GM19193 (cell line): ENCODE measurements around the gene PTPRN.

ENCODE experiments used
- POLR2A ChIP-seq: IDR thresholded peaks from 4 replicates; pipeline ENCODE4 v1.6.1; 2011; ENCODE audit not compliant: insufficient read depth, insufficient read length; ENCODE audit errors: extremely low read depth

Gene PTPRN

GRCh38 chr2:219309278-219309677 lies at the start of gene PTPRN:
TSS of gene PTPRN (minus strand) at chr2:219309401. CDS start at chr2:219309332, 69 bp downstream.
- TF ChIP-seq POLR2A, result no peak

DNA sequence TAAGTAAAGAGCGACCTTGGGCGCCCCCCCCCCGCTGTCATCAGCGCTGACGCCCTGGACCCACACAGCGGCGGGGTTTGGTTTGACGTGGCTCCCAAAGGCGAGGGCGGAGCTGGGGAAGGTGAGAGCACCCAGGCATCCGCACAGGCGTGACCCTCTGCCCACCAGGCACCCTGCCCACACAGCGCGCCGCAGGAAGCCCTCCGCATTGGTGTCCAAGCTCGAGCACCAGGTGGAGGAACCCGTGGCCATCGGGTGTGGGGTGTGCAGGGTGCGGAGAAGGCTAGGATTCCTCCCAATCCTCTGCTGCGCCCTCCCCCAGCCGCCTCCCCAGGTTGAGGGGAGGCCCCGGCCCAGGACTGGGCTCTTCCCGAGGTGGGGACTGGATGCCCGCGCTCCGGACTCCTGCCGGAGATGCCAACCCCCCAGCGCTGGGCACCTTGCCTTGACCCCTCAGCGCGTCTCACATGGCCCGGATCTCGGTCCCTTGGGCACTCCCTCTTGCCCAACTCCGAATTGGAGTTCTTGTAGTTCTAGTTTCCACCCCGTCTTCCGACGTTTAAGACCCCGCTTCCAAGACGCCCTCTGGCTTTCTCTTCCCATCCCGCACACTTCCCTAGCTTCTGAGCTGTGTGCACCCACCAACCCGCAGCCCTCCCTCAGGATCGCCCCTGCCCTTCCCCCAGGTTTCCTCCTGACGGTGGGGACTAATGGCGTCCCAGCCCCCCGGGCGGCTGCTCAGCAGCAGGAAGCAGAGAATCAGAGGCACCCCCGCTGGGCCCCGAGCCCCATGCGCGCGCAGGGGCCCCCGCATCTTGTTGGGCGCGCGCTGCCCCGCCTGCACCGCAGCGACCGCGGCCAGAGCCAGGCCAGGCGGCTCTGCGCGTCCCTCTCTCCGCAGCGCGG lies 49.2 kb upstream of the PTPRN start:
- no peak for TF ChIP-seq POLR2A

GRCh38 chr2:219356834-219357233 lies 47.6 kb upstream of the PTPRN start:
- TF ChIP-seq POLR2A, result no peak

DNA sequence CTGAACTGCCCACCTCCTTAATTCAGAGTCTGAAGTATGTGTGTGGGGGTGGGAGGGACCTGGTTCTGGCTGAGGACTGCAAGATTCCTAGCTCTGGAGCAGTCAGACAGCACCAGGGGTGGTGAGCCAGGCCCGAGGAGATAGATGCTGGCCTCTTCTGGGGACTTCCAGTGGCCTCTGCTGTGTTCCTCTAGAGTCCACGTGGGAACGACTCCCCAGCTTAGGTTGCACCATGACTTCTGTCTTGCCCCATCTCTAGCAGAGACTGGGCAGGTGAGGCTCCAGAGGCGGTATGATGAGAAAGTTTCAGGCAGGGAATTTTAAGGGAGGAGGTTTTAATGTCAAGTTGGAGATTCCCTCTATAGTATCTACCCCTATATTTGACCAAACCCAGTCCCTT lies 45.4 kb upstream of the PTPRN start:
- TF ChIP-seq POLR2A, result no peak

DNA sequence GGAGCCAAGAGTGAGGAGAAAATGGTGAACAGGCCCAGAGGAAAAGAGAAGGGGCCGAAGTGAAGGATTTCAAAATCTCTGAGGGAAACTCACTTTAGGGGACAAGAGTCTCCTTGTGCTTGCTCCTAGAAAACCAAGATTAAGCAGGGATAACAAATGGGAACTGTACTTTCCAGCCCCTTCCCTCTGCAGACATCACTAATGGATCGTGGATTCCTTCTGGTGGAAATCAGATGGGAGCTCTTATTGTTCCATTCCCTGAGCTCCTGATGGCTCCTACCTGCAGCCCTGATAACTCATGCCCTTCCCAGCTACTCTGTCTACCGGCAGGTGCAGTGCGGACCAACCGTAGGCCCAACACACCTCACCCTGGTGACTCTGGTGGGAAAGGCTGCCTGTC lies 43.9 kb upstream of the PTPRN start:
- TF ChIP-seq POLR2A, result no peak

GRCh38 chr2:219352448-219353023 lies 43.3 kb upstream of the PTPRN start:
- no peak for TF ChIP-seq POLR2A

GRCh38 chr2:219350710-219351221 lies 41.6 kb upstream of the PTPRN start:
- TF ChIP-seq POLR2A, result no peak

GRCh38 chr2:219350215-219350614 lies 41.0 kb upstream of the PTPRN start:
- no peak for TF ChIP-seq POLR2A

DNA sequence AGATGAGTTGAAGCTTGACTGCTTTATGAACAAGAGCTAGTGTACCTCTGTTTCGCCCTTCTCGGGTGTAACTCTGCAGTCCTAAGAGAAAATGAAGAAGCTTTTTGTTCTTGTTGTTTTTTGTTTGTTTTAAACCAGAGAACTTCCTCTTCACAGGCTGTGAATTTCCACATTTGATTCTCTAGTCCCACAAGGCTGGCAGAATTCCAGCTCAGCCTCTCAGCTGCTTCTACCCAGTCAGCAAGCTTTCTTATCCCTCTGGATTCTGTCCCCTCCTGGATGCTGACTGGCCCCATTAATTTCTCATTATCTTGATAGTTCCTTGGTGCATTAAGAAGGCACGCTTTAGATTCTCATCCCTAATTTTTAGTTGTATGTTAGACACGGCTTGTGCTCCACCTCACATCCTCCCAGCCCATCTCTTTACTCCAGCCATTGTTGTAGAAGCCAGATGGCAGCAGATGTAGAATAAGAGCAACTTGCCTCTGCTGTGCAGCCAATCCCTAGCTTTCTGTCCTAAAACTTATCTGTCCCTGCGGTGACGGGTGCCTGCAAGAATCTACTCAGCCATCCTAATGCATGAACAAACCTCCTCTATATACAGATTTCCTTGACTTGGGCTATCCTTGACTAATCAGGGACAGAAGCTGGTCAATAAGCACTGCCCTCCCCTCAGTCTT lies 35.7 kb upstream of the PTPRN start:
- TF ChIP-seq POLR2A, result no peak

DNA sequence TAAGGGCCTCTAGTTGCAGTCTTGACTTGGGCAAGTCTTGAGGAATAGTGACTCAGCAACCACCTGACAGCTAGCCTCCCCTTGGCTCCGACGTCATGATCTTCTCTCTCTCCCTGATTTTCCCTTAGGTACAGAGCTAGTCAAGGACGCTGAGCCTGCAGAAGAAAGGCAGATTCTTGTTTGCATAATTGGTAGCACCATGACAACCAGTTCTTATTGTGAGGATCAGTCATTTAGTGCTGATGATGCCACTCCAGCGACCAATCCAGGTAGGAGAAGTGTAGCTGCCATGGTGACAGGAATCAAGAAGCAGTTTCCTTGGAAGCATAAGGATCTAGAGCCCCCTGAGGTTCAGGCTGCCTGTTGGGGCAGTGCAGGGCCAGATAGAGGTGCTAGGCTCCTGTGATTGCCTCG lies 26.2 kb upstream of the PTPRN start:
- TF ChIP-seq POLR2A, result no peak

- TF ChIP-seq POLR2A, result no peak
Observed at GRCh38 chr2:219334076-219334475, 24.9 kb upstream of the PTPRN start.

- TF ChIP-seq POLR2A, result no peak
Observed at GRCh38 chr2:219332542-219332941, 23.3 kb upstream of the PTPRN start, which contains the start of gene RESP18. TSS of gene RESP18 (minus strand) at chr2:219332744.

GRCh38 chr2:219331560-219332213 lies 22.5 kb upstream of the PTPRN start:
- TF ChIP-seq POLR2A, result no peak

DNA sequence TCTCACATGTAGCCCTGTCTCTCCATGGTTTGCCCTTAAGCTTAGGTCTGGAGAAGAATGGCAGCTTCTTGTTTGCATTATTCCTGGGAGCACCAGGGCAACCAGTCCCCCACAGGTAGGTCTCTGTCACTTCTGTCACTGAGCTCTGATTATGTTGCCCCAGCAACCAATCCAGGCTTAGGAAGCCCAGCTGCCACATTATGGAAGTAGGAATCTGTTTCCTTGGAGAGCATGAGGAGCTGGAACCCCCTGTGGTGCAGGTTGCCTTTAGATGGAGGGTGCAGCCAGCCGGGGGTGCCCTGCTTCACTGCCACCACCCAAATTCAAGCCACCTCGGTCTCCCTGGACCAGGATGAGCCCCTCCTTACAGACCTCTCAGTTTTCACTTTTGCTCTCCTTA lies 18.5 kb upstream of the PTPRN start:
- TF ChIP-seq POLR2A, result no peak
